Measurements from ENCODE around the gene TUBE1.

The TUBE1 gene

DNA sequence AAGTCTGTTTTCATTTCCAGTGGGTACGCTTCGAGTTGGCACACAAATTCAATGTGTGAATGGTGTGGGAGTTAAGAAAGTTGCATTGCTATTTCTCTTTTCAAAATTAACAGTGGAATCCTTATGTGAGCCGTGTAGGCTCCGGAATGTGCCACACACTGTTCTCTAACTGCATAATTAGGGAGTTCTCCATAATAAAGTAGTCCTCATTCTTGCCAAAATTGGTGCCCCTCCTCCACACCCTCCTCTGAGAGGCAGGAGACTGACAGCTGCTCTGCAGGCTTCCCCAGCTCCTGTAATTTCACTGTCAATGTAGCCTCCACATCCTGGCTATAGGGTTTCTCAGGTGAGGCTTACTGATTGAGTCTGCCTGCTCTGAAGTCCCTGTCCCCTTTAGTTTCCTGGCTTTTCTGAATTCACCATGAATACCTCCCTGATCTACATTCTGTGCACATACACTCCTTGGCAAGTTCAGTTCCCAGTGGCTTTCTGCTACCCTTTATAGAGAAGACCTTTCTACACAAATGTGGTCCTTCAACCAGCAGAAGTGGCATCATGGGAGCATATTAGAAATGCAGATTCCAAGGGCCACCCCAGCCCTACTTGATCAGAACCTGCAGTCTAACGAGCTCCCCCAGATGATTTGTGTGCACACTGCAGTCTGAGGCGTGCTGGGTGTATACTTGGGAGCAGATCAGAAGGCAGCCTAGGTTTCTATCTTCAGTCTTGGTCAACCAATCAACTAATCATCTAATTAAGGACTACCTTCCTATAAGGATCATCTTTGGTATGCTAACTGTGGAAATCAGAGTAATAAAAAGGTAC, 53.3 kb downstream of the TUBE1 start:
- DNase-seq (ENCODE audit: low spot score): no peak

DNA sequence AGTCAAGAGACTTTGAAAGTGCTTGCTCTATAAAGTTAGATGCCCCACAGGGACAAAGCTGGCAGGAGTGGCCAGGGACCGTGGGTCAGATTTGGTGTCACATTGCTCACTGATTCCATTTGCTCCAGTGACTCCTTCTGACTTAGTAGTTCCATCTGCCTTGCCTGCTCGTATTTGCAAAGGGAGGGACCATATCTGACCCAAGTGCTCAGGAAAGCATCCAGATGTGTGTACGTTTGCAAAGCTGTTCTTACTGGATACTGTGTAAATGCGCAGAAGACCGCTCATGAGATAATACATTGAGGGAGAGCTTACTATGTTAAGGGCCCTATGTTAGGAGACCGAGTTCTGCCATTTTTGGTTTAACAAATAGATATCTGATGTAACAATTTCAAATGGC, 54.6 kb downstream of the TUBE1 start:
- no peak for DNase-seq (ENCODE audit: low spot score)

- DNase-seq (ENCODE audit: low spot score): no peak
These were observed 55.3 kb downstream of the TUBE1 start for GRCh38 chr6:112031960-112032359.

GRCh38 chr6:112030961-112031660, 56.2 kb downstream of the TUBE1 start:
- DNase-seq (ENCODE audit: low spot score): no peak

DNA sequence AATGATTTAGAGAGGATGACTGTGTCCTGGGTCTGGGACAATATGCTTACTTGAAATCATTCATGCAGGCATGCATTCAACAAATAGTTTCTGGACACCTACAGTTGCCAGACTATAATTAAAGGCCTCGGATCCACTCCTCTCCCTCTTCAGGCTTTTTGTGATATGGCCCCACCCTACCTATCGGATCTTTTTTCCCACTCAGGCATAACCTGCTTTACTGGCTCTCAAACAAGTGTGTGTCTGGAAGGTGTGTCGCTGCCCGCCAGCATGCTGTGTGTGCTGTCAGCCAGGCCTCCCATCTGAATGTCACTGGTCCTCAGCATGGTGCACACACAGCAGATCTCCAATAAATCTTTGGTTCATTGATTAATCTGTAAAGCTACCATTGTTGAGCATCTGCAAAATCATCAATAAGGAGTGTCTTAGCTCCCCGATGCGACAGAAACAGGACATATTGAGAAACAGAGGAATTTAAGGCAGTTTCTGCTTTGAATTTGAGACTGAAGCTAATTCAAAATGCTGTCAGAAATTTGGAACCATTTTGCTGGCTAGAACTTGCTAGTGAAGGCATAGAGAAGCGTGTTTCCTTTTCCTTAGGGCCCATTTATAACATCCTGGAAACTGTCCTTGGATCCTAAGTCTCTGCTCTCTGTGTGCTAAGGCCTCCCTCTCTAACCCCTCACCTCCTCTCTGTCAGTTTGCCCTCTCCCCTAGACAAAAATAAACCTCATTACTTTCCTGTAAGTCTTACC, 56.9 kb downstream of the TUBE1 start:
- DNase-seq (ENCODE audit: low spot score): no peak

GRCh38 chr6:112029045-112029822, 58.0 kb downstream of the TUBE1 start:
- no peak for DNase-seq (ENCODE audit: low spot score)

DNA sequence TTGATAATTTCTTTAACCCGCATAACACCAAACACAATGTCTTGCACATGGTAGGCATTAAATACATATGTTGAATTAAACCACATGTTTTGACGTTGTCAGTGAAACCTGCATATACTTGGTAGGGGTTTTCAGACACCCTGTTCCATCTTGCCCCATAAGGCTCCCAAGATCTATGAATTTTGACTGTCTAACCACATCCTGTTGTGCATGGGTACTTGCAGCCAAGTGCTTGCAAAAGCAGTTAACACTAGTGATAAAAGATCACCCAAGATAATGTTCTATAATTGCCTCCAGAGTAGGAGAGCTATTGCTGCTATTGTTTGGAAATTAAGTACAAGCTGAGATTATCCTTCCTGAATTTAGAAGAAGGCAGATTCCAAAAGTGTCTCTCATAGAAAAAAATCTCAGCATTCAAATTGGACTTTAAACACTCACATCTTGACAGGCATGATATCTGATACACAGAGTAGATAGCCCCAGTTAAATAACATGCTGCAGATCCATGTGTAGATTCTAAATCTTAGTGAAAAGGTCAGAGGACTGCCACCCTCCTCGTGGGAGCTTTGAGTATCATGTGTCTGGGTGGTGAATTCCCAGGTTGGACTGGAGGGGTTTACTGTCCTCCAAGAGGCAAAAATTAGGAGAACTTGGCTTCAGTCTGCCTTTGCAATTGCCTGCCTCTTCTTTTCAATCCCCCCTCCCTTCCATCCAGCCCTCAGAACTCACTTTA, 59.2 kb downstream of the TUBE1 start:
- no peak for DNase-seq (ENCODE audit: low spot score)

- DNase-seq (ENCODE audit: low spot score): no peak
These were observed 60.3 kb downstream of the TUBE1 start for GRCh38 chr6:112026933-112027332.

DNA sequence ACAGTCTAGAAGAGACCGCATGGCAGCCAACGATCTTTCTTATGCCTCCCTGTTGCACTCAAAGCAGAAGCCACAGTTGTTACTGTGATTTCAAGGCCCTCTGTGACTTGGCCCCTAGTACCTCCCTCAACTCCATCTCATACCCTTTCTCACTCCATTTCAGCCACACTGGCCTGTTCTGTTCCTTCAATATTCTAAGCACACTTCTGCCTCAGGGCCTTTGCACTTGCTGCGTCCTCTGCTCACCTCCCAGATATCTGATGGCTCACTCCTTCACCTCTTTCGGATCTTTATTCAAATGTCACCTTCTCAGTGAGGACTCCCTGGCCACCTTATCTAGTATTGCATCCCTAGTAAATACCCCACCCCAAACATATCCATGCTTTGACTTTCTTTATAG, 62.8 kb downstream of the TUBE1 start:
- DNase-seq (ENCODE audit: low spot score): no peak

DNA sequence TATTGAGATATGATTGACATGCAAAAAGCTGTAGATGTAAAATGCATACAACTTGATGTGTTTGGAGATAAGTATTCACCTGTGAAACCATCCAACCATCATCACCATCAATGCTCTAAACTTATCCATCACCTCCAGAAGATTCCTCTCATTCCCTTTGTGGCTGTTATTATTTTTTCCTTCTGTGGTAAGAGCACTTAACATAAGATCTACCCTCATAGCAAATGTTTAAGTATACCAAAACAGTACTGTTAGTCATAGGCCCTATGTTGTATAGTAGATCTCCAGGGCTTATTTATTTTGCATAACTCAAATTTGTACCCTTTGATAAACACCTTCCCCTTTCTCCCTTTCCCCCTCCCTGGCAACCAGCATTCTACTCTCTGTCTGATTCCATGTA, 64.5 kb downstream of the TUBE1 start:
- DNase-seq (ENCODE audit: low spot score): no peak

- no peak for DNase-seq (ENCODE audit: low spot score)
These were observed 65.5 kb downstream of the TUBE1 start for GRCh38 chr6:112021691-112022310.

Measured in hepatic stellate cell (primary cell).